HS-27A (cell line): ENCODE measurements around the gene INPP4B.

Experiments
- DNase-seq: peaks from one replicate; pipeline ENCODE4 v3.0.0-alpha.2; 2012; ENCODE audit warnings: low read depth, missing footprints

The INPP4B gene

GRCh38 chr4:141999446-142000143, 846.5 kb downstream of the INPP4B start:
- DNase-seq = no peak

GRCh38 chr4:141995056-141995455, 851.0 kb downstream of the INPP4B start:
- no peak for DNase-seq

- DNase-seq = no peak
Measured at GRCh38 chr4:141977433-141977832, 868.7 kb downstream of the INPP4B start.
